ENCODE results near the gene MEIOB. TPM values are rescaled to one million over a fixed set of nuclear protein-coding genes. Genes with fewer than 3 reads are reported as not detected.

MEIOB gene
- total RNA-seq, 1 experiment from 2014 or later: not detected

- no peaks in the 10 kb centered on the region for H3K27me3 ChIP-seq (ENCODE audit: low read length)
- CTCF ChIA-PET: no interaction called here
Observed at GRCh38 chr16:1906055-1906845, 34.3 kb upstream of the MEIOB start.

GRCh38 chr16:1903845-1904840, 32.2 kb upstream of the MEIOB start:
- no peak overlapping the region for H3K4me3 ChIP-seq (ENCODE audit: low read length)
- no peak for DNase-seq
- H3K27me3 ChIP-seq (ENCODE audit: low read length): no peaks in the 10 kb centered on the region
- no peaks in the 10 kb centered on the region for H4K20me1 ChIP-seq (ENCODE audit: low read length)
- no peak for ATAC-seq
- ChIA-PET CTCF (no interaction called here), POLR2A (ENCODE audit: unreplicated experiment) (no interaction called here)
- TF ChIP-seq CTCF (conservative IDR thresholded peaks at IDR 0.05; ENCODE audit: low read depth, low read length): no peak
- TF ChIP-seq EZH2 (IDR thresholded peaks at IDR 0.05; ENCODE audit: low read length, unreplicated experiment): no peak
- no peak for TF ChIP-seq EZH2phosphoT487 (IDR thresholded peaks at IDR 0.05; ENCODE audit: borderline replicate concordance, low read length)
- H3K9me3 ChIP-seq (ENCODE audit: low read length): no peaks in the 10 kb centered on the region
- H3K4me2 ChIP-seq (ENCODE audit: low read length): no peak overlapping the region
- H3K27ac ChIP-seq (ENCODE audit: low read length): no peak overlapping the region
- peaks cover 10% of the 10 kb centered on the region; the same call in 1 of the 2 replicates for H3K4me1 ChIP-seq (ENCODE audit: insufficient read depth, low read length)
- no peaks in the 10 kb centered on the region for H3K79me2 ChIP-seq (ENCODE audit: low read length)
- no peaks in the 10 kb centered on the region for H3K9me2 ChIP-seq (replicated peaks; ENCODE audit: low read length)
- intact Hi-C loops (cut with micrococcal nuclease): no loop called here
- H3K36me3 ChIP-seq (ENCODE audit: low read depth, low read length): no peaks in the 10 kb centered on the region
- H2AFZ ChIP-seq (ENCODE audit: low read length): no peak overlapping the region
- no peaks in the 10 kb centered on the region for H3F3A ChIP-seq (ENCODE audit: low read length, unreplicated experiment)
- BruUV-seq (replicated peaks): no TSS peak
- no peak overlapping the region for H3K9ac ChIP-seq (ENCODE audit: low read length)

More at GRCh38 chr16:1906055-1906845, 34.3 kb upstream of the MEIOB start:
- no peaks in the 10 kb centered on the region for H3K79me2 ChIP-seq (ENCODE audit: low read length)
- no peak for ATAC-seq
- no peaks in the 10 kb centered on the region for H3K4me1 ChIP-seq (ENCODE audit: insufficient read depth, low read length)
- H3F3A ChIP-seq (ENCODE audit: low read length, unreplicated experiment): no peaks in the 10 kb centered on the region
- no peak overlapping the region for H3K9ac ChIP-seq (ENCODE audit: low read length)
- no TSS peak for BruUV-seq (replicated peaks)
- H3K9me2 ChIP-seq (replicated peaks; ENCODE audit: low read length): no peaks in the 10 kb centered on the region
- intact Hi-C loops (cut with micrococcal nuclease): no loop called here
- no peak overlapping the region for H3K4me3 ChIP-seq (ENCODE audit: low read length)
- no peak overlapping the region for H3K4me2 ChIP-seq (ENCODE audit: low read length)
- no peak for TF ChIP-seq CTCF (conservative IDR thresholded peaks at IDR 0.05; ENCODE audit: low read depth, low read length)
- no peak for TF ChIP-seq EZH2phosphoT487 (IDR thresholded peaks at IDR 0.05; ENCODE audit: borderline replicate concordance, low read length)
- TF ChIP-seq EZH2 (IDR thresholded peaks at IDR 0.05; ENCODE audit: low read length, unreplicated experiment): no peak
- no peaks in the 10 kb centered on the region for H3K9me3 ChIP-seq (ENCODE audit: low read length)
- H2AFZ ChIP-seq (ENCODE audit: low read length): no peak overlapping the region
- H3K36me3 ChIP-seq (ENCODE audit: low read depth, low read length): no peaks in the 10 kb centered on the region
- DNase-seq: no peak
- POLR2A ChIA-PET (ENCODE audit: unreplicated experiment): no interaction called here
- no peaks in the 10 kb centered on the region for H4K20me1 ChIP-seq (ENCODE audit: low read length)
- no peak overlapping the region for H3K27ac ChIP-seq (ENCODE audit: low read length)
